WI38 (cell line): ENCODE measurements around the gene ALDH1A1.

Experiments
- H3K4me3 ChIP-seq: 2 replicates; pipeline ENCODE4 v1.5.1; 2011; ENCODE audit warnings: low read depth, mild to moderate bottlenecking, control low read depth, low read length
- CTCF ChIP-seq: IDR thresholded peaks from 2 replicates; pipeline ENCODE4 v1.5.1; 2012; ENCODE audit warnings: low read depth, mild to moderate bottlenecking, control low read depth, low read length

ALDH1A1 gene

GRCh38 chr9:72886386-72886785, 66.5 kb downstream of the ALDH1A1 start:
- no peak for TF ChIP-seq CTCF

GRCh38 chr9:72884508-72884907, 68.3 kb downstream of the ALDH1A1 start:
- no peak overlapping the region for H3K4me3 ChIP-seq
- no peak for TF ChIP-seq CTCF

More at GRCh38 chr9:72886386-72886785, 66.5 kb downstream of the ALDH1A1 start:
- no peak overlapping the region for H3K4me3 ChIP-seq

GRCh38 chr9:72883875-72884274, 69.0 kb downstream of the ALDH1A1 start:
- TF ChIP-seq CTCF, result no peak

GRCh38 chr9:72882117-72882775, 70.6 kb downstream of the ALDH1A1 start:
- no peak for TF ChIP-seq CTCF
- no peak overlapping the region for H3K4me3 ChIP-seq

More at GRCh38 chr9:72883875-72884274, 69.0 kb downstream of the ALDH1A1 start:
- no peak overlapping the region for H3K4me3 ChIP-seq

- no peak overlapping the region for H3K4me3 ChIP-seq
- TF ChIP-seq CTCF, result no peak
These were observed 72.0 kb downstream of the ALDH1A1 start for GRCh38 chr9:72880821-72881220.

- TF ChIP-seq CTCF, result no peak
- H3K4me3 ChIP-seq, result no peak overlapping the region
These were observed 77.6 kb downstream of the ALDH1A1 start for GRCh38 chr9:72875221-72875620.

GRCh38 chr9:72874344-72874743, 78.5 kb downstream of the ALDH1A1 start:
- H3K4me3 ChIP-seq, result no peak overlapping the region
- TF ChIP-seq CTCF, result no peak
